Activated CD8-positive, alpha-beta T cell treated with anti-CD3 and anti-CD28 coated beads, Interleukin-2, amount 10 ng/mL, durations not matched to agents 7 days and 5 days (primary cell): ENCODE data around the gene RNF208. TPM values are rescaled to one million over a fixed set of nuclear protein-coding genes. Genes with fewer than 3 reads are reported as not detected.

Experiments used
- ATAC-seq: fragments of 150-1000 bp; cut with Tn5 transposase; one replicate; pipeline ENCODE4 v1.10.0; 2021; ENCODE audit warnings: moderate library complexity
- CTCF ChIA-PET: fragments of 350-600 bp; sonication (Branson Sonifier 250); formaldehyde crosslinking; loops from one replicate; lab custom pipeline; 2021; ENCODE audit warnings: antibody characterized with exemption; lab: Charles Lee
- POLR2A ChIA-PET: fragments of 350-600 bp; sonication (Branson Sonifier 250); formaldehyde crosslinking; loops from one replicate; lab custom pipeline; 2021; ENCODE audit warnings: antibody characterized with exemption; lab: Charles Lee
- DNase-seq: peaks from one replicate; pipeline ENCODE4 v3.0.0-alpha.2; 2020
- H3K27ac Mint-ChIP-seq: one replicate; pipeline ENCODE4 v1.8.0; 2021; ENCODE audit warnings: mild to moderate bottlenecking, mixed read lengths
- H3K27me3 Mint-ChIP-seq: one replicate; pipeline ENCODE4 v1.8.0; 2021; ENCODE audit warnings: low read depth, mixed read lengths
- H3K36me3 Mint-ChIP-seq: one replicate; pipeline ENCODE4 v1.8.0; 2021; ENCODE audit warnings: low read depth, mixed read lengths
- H3K4me1 Mint-ChIP-seq: one replicate; pipeline ENCODE4 v1.8.0; 2021; ENCODE audit warnings: low read depth, mixed read lengths
- H3K4me3 Mint-ChIP-seq: one replicate; pipeline ENCODE4 v1.8.0; 2021; ENCODE audit warnings: mild to moderate bottlenecking, mixed read lengths
- H3K9me3 Mint-ChIP-seq: one replicate; pipeline ENCODE4 v1.8.0; 2022; ENCODE audit warnings: mixed read lengths; ENCODE audit not compliant: insufficient read depth
- total RNA-seq, 2 experiments: library from RNA; stranded (reverse); gene quantifications; one replicate each; pipeline ENCODE4 v1.2.3, GENCODE V29; 2021

RNF208 gene
- total RNA-seq, 2 experiments from 2014 or later, result 3.6 to 4.5 TPM

- DNase-seq (no peak), ATAC-seq (no peak)
- ChIA-PET CTCF (interaction anchor here (1.3 to 2.0 kb wide), 3 partner anchors 12 to 129 kb away, joined by 3 to 5 read pairs (median 3); no protein-coding TSS in a partner anchor), POLR2A (no interaction called here)
- Mint-ChIP-seq H3K27ac (no peak overlapping the region), H3K4me3 (no peak overlapping the region), H3K27me3 (peaks cover 17% of the 10 kb centered on the region), H3K36me3 (peaks cover 5% of the 10 kb centered on the region), H3K9me3 (no peaks in the 10 kb centered on the region), H3K4me1 (no peaks in the 10 kb centered on the region)
Observed at GRCh38 chr9:137175345-137175961, 46.6 kb downstream of the RNF208 start.

GRCh38 chr9:137174722-137175293, 47.2 kb downstream of the RNF208 start:
- no peak for ATAC-seq
- Mint-ChIP-seq H3K27me3 (peaks cover 22% of the 10 kb centered on the region), H3K36me3 (peaks cover 5% of the 10 kb centered on the region), H3K27ac (no peak overlapping the region), H3K4me3 (no peak overlapping the region), H3K4me1 (no peaks in the 10 kb centered on the region), H3K9me3 (no peaks in the 10 kb centered on the region)
- no peak for DNase-seq
- POLR2A ChIA-PET, result interaction anchor here (1.0 kb wide), 1 partner anchor 8 kb away, joined by 3 read pairs; no protein-coding TSS in a partner anchor
- CTCF ChIA-PET, result interaction anchor here (1.3 to 2.0 kb wide), 2 partner anchors 13 to 128 kb away, joined by 3 to 5 read pairs; no protein-coding TSS in a partner anchor

GRCh38 chr9:137173796-137174664, 48.0 kb downstream of the RNF208 start:
- POLR2A ChIA-PET, result interaction anchor here (1.0 kb wide), 1 partner anchor 9 kb away, joined by 3 read pairs; no protein-coding TSS in a partner anchor

GRCh38 chr9:137172901-137173795, 48.9 kb downstream of the RNF208 start:
- no peak overlapping the region for H3K27ac Mint-ChIP-seq
- POLR2A ChIA-PET, result no interaction called here
- ATAC-seq (no peak), DNase-seq (no peak)
- H3K4me3 Mint-ChIP-seq, result no peak overlapping the region
- H3K36me3 Mint-ChIP-seq, result peaks cover 5% of the 10 kb centered on the region
- H3K4me1 Mint-ChIP-seq, result peaks cover 3% of the 10 kb centered on the region
- H3K27me3 Mint-ChIP-seq, result peaks cover 30% of the 10 kb centered on the region
- CTCF ChIA-PET, result no interaction called here
- H3K9me3 Mint-ChIP-seq, result no peaks in the 10 kb centered on the region

More at GRCh38 chr9:137173796-137174664, 48.0 kb downstream of the RNF208 start:
- DNase-seq, result no peak
- CTCF ChIA-PET, result no interaction called here
- H3K4me1 Mint-ChIP-seq, result no peaks in the 10 kb centered on the region
- no peak overlapping the region for H3K27ac Mint-ChIP-seq
- H3K27me3 Mint-ChIP-seq, result peaks cover 24% of the 10 kb centered on the region
- H3K4me3 Mint-ChIP-seq, result no peak overlapping the region
- peaks cover 5% of the 10 kb centered on the region for H3K36me3 Mint-ChIP-seq
- no peak for ATAC-seq
- H3K9me3 Mint-ChIP-seq, result no peaks in the 10 kb centered on the region

GRCh38 chr9:137171149-137171900, 50.7 kb downstream of the RNF208 start:
- ATAC-seq, result no peak
- H3K9me3 Mint-ChIP-seq, result no peaks in the 10 kb centered on the region
- peaks cover 3% of the 10 kb centered on the region for H3K4me1 Mint-ChIP-seq
- DNase-seq, result no peak
- no peaks in the 10 kb centered on the region for H3K36me3 Mint-ChIP-seq
- no peak overlapping the region for H3K27ac Mint-ChIP-seq
- H3K4me3 Mint-ChIP-seq, result no peak overlapping the region
- CTCF ChIA-PET, result no interaction called here
- H3K27me3 Mint-ChIP-seq, result peaks cover 40% of the 10 kb centered on the region
- POLR2A ChIA-PET, result interaction anchor here (0.6 to 0.8 kb wide), 4 partner anchors 16 to 71 kb away, joined by 3 to 4 read pairs (median 3); no protein-coding TSS in a partner anchor

- Mint-ChIP-seq H3K9me3 (no peaks in the 10 kb centered on the region), H3K27me3 (peaks cover 40% of the 10 kb centered on the region), H3K4me3 (no peak overlapping the region), H3K27ac (no peak overlapping the region), H3K36me3 (no peaks in the 10 kb centered on the region), H3K4me1 (peaks cover 3% of the 10 kb centered on the region)
- CTCF ChIA-PET, result no interaction called here
- DNase-seq, result no peak
- POLR2A ChIA-PET, result interaction anchor here (0.6 to 1.0 kb wide), 6 partner anchors 17 to 72 kb away, joined by 3 to 4 read pairs (median 3); no protein-coding TSS in a partner anchor
- no peak for ATAC-seq
Observed at GRCh38 chr9:137170486-137171148, 51.4 kb downstream of the RNF208 start.

Other genes with a start within 250 kb of the RNF208 start
- 1 to 10 TPM; 1.2 to 1.4 TPM for gene PTGDS, start 244.7 kb downstream of the RNF208 start, total RNA-seq
- not detected for gene LCNL1, start 239.2 kb downstream of the RNF208 start, total RNA-seq
- 10 to 100 TPM; 80.6 to 85.2 TPM for gene PAXX, start 229.8 kb downstream of the RNF208 start, total RNA-seq
- gene CLIC3, start 225.7 kb downstream of the RNF208 start, total RNA-seq, result 1 to 10 TPM; 3.6 to 4.8 TPM
- gene ABCA2, start 194.0 kb downstream of the RNF208 start, total RNA-seq, result 10 to 100 TPM; 61.5 to 62.0 TPM
- gene FUT7, start 190.2 kb downstream of the RNF208 start, total RNA-seq, result 1 to 10 TPM; 2.5 to 2.6 TPM
- gene NPDC1, start 176.1 kb downstream of the RNF208 start, total RNA-seq, result 10 to 100 TPM; 20.1 to 29.9 TPM
- under 1 TPM in 1 of 2 experiments, not detected in 1; 0.34 TPM for gene ENTPD2, start 168.2 kb downstream of the RNF208 start, total RNA-seq
- 10 to 100 TPM; 56.8 to 57.0 TPM for gene SAPCD2, start 151.7 kb downstream of the RNF208 start, total RNA-seq
- 10 to 100 TPM; 63.1 to 66.8 TPM for gene UAP1L1, start 144.7 kb downstream of the RNF208 start, total RNA-seq
- 10 to 100 TPM; 42.2 to 49.2 TPM for gene MAN1B1, start 135.3 kb downstream of the RNF208 start, total RNA-seq
- gene DPP7, start 107.5 kb downstream of the RNF208 start, total RNA-seq, result 100 to 1,000 TPM; 248 TPM
- gene GRIN1, start 83.1 kb downstream of the RNF208 start, total RNA-seq, result not detected
- gene LRRC26, start 52.2 kb downstream of the RNF208 start, total RNA-seq, result not detected
- gene TMEM210, start 50.2 kb downstream of the RNF208 start, total RNA-seq, result under 1 TPM; 0.29 to 0.32 TPM
- 10 to 100 TPM; 60.2 to 64.1 TPM for gene ANAPC2, start 33.7 kb downstream of the RNF208 start, total RNA-seq
- gene SSNA1, start 33.6 kb downstream of the RNF208 start, total RNA-seq, result 10 to 100 TPM; 88.2 to 90.0 TPM
- gene TPRN, start 21.5 kb downstream of the RNF208 start, total RNA-seq, result 10 to 100 TPM; 10.9 to 12.0 TPM
- gene TMEM203, start 16.6 kb downstream of the RNF208 start, total RNA-seq, result 10 to 100 TPM; 34.6 to 36.6 TPM
- 10 to 100 TPM; 44.7 to 45.5 TPM for gene NDOR1, start 16.5 kb downstream of the RNF208 start, total RNA-seq
- under 1 TPM; 0.42 to 0.50 TPM for gene CYSRT1, start 2.9 kb upstream of the RNF208 start, total RNA-seq
- not detected for gene RNF224, start 5.3 kb upstream of the RNF208 start, total RNA-seq
- gene SLC34A3, start 8.7 kb upstream of the RNF208 start, total RNA-seq, result not detected
- 100 to 1,000 TPM; 417 to 432 TPM for gene TUBB4B, start 19.0 kb upstream of the RNF208 start, total RNA-seq
- not detected for gene STPG3, start 29.0 kb upstream of the RNF208 start, total RNA-seq
- 10 to 100 TPM; 68.6 to 68.8 TPM for gene NELFB, start 33.1 kb upstream of the RNF208 start, total RNA-seq
- gene TOR4A, start 55.5 kb upstream of the RNF208 start, total RNA-seq, result 1 to 10 TPM; 6.6 to 7.0 TPM
- 1 to 10 TPM; 1.4 to 1.5 TPM for gene NRARP, start 80.0 kb upstream of the RNF208 start, total RNA-seq
- 10 to 100 TPM in 1 of 2 experiments, 1 to 10 TPM in 1; 10.0 to 10.9 TPM for gene EXD3, start 200.9 kb upstream of the RNF208 start, total RNA-seq
- under 1 TPM; 0.52 to 0.58 TPM for gene NOXA1, start 201.2 kb upstream of the RNF208 start, total RNA-seq
- gene ENTPD8, start 219.1 kb upstream of the RNF208 start, total RNA-seq, result not detected
- 10 to 100 TPM; 55.0 to 59.0 TPM for gene NSMF, start 237.1 kb upstream of the RNF208 start, total RNA-seq